ENCODE measurements around the gene ACTR5. TPM values are rescaled to one million over a fixed set of nuclear protein-coding genes. Genes with fewer than 3 reads are reported as not detected.
"Not testable (repeated sequence)": the region's sequence is repeated elsewhere in the genome, so short reads cannot be mapped to it uniquely, and the experiment has no call there.

The ACTR5 gene
- total RNA-seq, 1 donor from 2014 or later = 10.1 TPM

- peak; percentile 44 for DNase-seq
- H3K9me3 Mint-ChIP-seq (ENCODE audit: unreplicated experiment) = peaks cover 6% of the 10 kb centered on the region
- no peak for TF ChIP-seq CTCF (IDR thresholded peaks at IDR 0.05; ENCODE audit: partially characterized antibody, unreplicated experiment)
- H3K36me3 Mint-ChIP-seq (ENCODE audit: unreplicated experiment) = no peaks in the 10 kb centered on the region
- H3K4me1 Mint-ChIP-seq (ENCODE audit: low read depth, unreplicated experiment) = peaks cover 31% of the 10 kb centered on the region
- H3K4me3 Mint-ChIP-seq (ENCODE audit: unreplicated experiment) = peak overlapping the region; percentile 71
- no peaks in the 10 kb centered on the region for H3K27me3 Mint-ChIP-seq (ENCODE audit: unreplicated experiment)
- peak overlapping the region; percentile 65 for H3K27ac Mint-ChIP-seq (ENCODE audit: unreplicated experiment)
Observed at GRCh38 chr20:38811769-38812168, 63.5 kb downstream of the ACTR5 start.

- H3K27me3 Mint-ChIP-seq (ENCODE audit: unreplicated experiment) = no peaks in the 10 kb centered on the region
- peak overlapping the region; percentile 65 for H3K27ac Mint-ChIP-seq (ENCODE audit: unreplicated experiment)
- no peak for TF ChIP-seq CTCF (IDR thresholded peaks at IDR 0.05; ENCODE audit: partially characterized antibody, unreplicated experiment)
- no peak overlapping the region for H3K4me3 Mint-ChIP-seq (ENCODE audit: unreplicated experiment)
- H3K9me3 Mint-ChIP-seq (ENCODE audit: unreplicated experiment) = peaks cover 6% of the 10 kb centered on the region
- DNase-seq = no peak
- no peaks in the 10 kb centered on the region for H3K36me3 Mint-ChIP-seq (ENCODE audit: unreplicated experiment)
- peaks cover 31% of the 10 kb centered on the region for H3K4me1 Mint-ChIP-seq (ENCODE audit: low read depth, unreplicated experiment)
Observed at GRCh38 chr20:38812182-38812581, 63.9 kb downstream of the ACTR5 start.

- H3K4me3 Mint-ChIP-seq (ENCODE audit: unreplicated experiment) = no peak overlapping the region
- peaks cover 28% of the 10 kb centered on the region for H3K4me1 Mint-ChIP-seq (ENCODE audit: low read depth, unreplicated experiment)
- no peaks in the 10 kb centered on the region for H3K27me3 Mint-ChIP-seq (ENCODE audit: unreplicated experiment)
- peaks cover 2% of the 10 kb centered on the region for H3K9me3 Mint-ChIP-seq (ENCODE audit: unreplicated experiment)
- H3K27ac Mint-ChIP-seq (ENCODE audit: unreplicated experiment) = peak overlapping the region; percentile 48
- no peak for TF ChIP-seq CTCF (IDR thresholded peaks at IDR 0.05; ENCODE audit: partially characterized antibody, unreplicated experiment)
- H3K36me3 Mint-ChIP-seq (ENCODE audit: unreplicated experiment) = no peaks in the 10 kb centered on the region
- no peak for DNase-seq
Observed at GRCh38 chr20:38812709-38813573, 64.7 kb downstream of the ACTR5 start.

GRCh38 chr20:38813574-38813962, 65.3 kb downstream of the ACTR5 start:
- H3K27me3 Mint-ChIP-seq (ENCODE audit: unreplicated experiment); H3K27ac Mint-ChIP-seq (ENCODE audit: unreplicated experiment); H3K4me3 Mint-ChIP-seq (ENCODE audit: unreplicated experiment); H3K36me3 Mint-ChIP-seq (ENCODE audit: unreplicated experiment); H3K9me3 Mint-ChIP-seq (ENCODE audit: unreplicated experiment); DNase-seq: not testable (repeated sequence)
- peaks cover 27% of the 10 kb centered on the region for H3K4me1 Mint-ChIP-seq (ENCODE audit: low read depth, unreplicated experiment)

- H3K27ac Mint-ChIP-seq (ENCODE audit: unreplicated experiment) = no peak overlapping the region
- H3K9me3 Mint-ChIP-seq (ENCODE audit: unreplicated experiment) = no peaks in the 10 kb centered on the region
- DNase-seq = no peak
- H3K4me3 Mint-ChIP-seq (ENCODE audit: unreplicated experiment) = no peak overlapping the region
- H3K4me1 Mint-ChIP-seq (ENCODE audit: low read depth, unreplicated experiment) = peaks cover 19% of the 10 kb centered on the region
- no peaks in the 10 kb centered on the region for H3K27me3 Mint-ChIP-seq (ENCODE audit: unreplicated experiment)
- TF ChIP-seq CTCF (IDR thresholded peaks at IDR 0.05; ENCODE audit: partially characterized antibody, unreplicated experiment) = no peak
- H3K36me3 Mint-ChIP-seq (ENCODE audit: unreplicated experiment) = no peaks in the 10 kb centered on the region
Observed at GRCh38 chr20:38815446-38815845, 67.2 kb downstream of the ACTR5 start.
